Stimulated activated CD8-positive, alpha-beta memory T cell treated with anti-CD3 and anti-CD28 coated beads, Interleukin-15, amount 100 ng/mL, for 4 hours (primary cell): ENCODE measurements around the gene NCK2.

Experiments used
- DNase-seq, 2 donors: peaks; one replicate each; pipeline ENCODE4 v3.0.0-alpha.2; 2020; ENCODE audit warnings: low read depth in 2 of 2

The NCK2 gene

GRCh38 chr2:105925390-105925789 is 180.7 kb downstream of the NCK2 start:
- no peak for DNase-seq

GRCh38 chr2:105926960-105927678 is 182.4 kb downstream of the NCK2 start:
- DNase-seq, result peak; percentile 19 to 39

GRCh38 chr2:105928086-105928485 is 183.4 kb downstream of the NCK2 start:
- DNase-seq, result no peak

- no peak for DNase-seq
Observed at GRCh38 chr2:105928563-105928962, 183.9 kb downstream of the NCK2 start.

GRCh38 chr2:105929516-105929915 is 184.8 kb downstream of the NCK2 start:
- DNase-seq, result peak in 1 of 2 donors; percentile 11

GRCh38 chr2:105932582-105932981 is 187.9 kb downstream of the NCK2 start:
- DNase-seq, result no peak

- DNase-seq, result no peak
Observed at GRCh38 chr2:105933906-105934305, 189.2 kb downstream of the NCK2 start.

GRCh38 chr2:105934467-105934866 is 189.8 kb downstream of the NCK2 start:
- DNase-seq, result no peak

- DNase-seq, result no peak
Observed at GRCh38 chr2:105935063-105935462, 190.4 kb downstream of the NCK2 start.

- DNase-seq, result no peak
Observed at GRCh38 chr2:105936954-105937353, 192.2 kb downstream of the NCK2 start.

- DNase-seq, result no peak
Observed at GRCh38 chr2:105937498-105938097, 192.9 kb downstream of the NCK2 start.
